Peyer's patch (tissue), 4 donors: ENCODE results near the gene FKBP15. TPM values are rescaled to one million over a fixed set of nuclear protein-coding genes. Genes with fewer than 3 reads are reported as not detected.

Experiments used
- DNase-seq, 3 donors: peaks; one replicate each; pipeline ENCODE4 v3.0.0-alpha.2; 2017 to 2019
- H3K27ac ChIP-seq, 4 donors: fragments of 200-600 bp; sonication (generic); one replicate each; pipeline ENCODE4 v1.5.1; 2016 to 2019
- H3K27me3 ChIP-seq, 2 donors: fragments of 200-600 bp; sonication (generic); one replicate each; pipeline ENCODE4 v1.5.1; 2019
- H3K36me3 ChIP-seq, 3 donors: fragments of 200-600 bp; sonication (generic); one replicate each; pipeline ENCODE4 v1.5.1; 2016 to 2019
- H3K4me1 ChIP-seq, 4 donors: fragments of 200-600 bp; sonication (generic); one replicate each; pipeline ENCODE4 v1.5.1; 2016 to 2019
- H3K4me3 ChIP-seq, 4 donors: fragments of 200-600 bp; sonication (generic); 1 replicate in 3 of 4; 2 replicates in 1 of 4; pipeline ENCODE4 v1.5.1; 2016 to 2019; ENCODE audit warnings: mild to moderate bottlenecking in 1 of 4
- H3K9me3 ChIP-seq, 4 donors: fragments of 200-600 bp; sonication (generic); one replicate each; pipeline ENCODE4 v1.5.1; 2016 to 2019; ENCODE audit warnings: mild to moderate bottlenecking in 1 of 4
- POLR2A ChIP-seq, 2 donors: fragments of 450-650 bp; IDR thresholded peaks; one replicate each; pipeline ENCODE4 v1.5.1; 2017; ENCODE audit warnings: antibody characterized with exemption in 2 of 2, mild to moderate bottlenecking in 2 of 2, moderate library complexity in 2 of 2
- total RNA-seq, 4 donors: library from RNA; depleted of rRNA; stranded (reverse); fragments of >200 nt; gene quantifications; one replicate each; pipeline ENCODE4 v1.1.0, GENCODE V29; 2016
- TF ChIP-seq, protein P1 (sequence below), 6 experiments: fragments of 450-650 bp in 4 of 6; fragments of 200-600 bp in 2 of 6; sonication (generic) in 1 of 6; IDR thresholded peaks; one replicate each; pipeline ENCODE4 v1.5.1; 2017 to 2019; ENCODE audit warnings: antibody characterized with exemption in 6 of 6, mild to moderate bottlenecking in 3 of 6, moderate library complexity in 1 of 6

Gene FKBP15
- total RNA-seq, 4 donors from 2014 or later = 25.9 to 44.6 (median 32.5) TPM

DNA sequence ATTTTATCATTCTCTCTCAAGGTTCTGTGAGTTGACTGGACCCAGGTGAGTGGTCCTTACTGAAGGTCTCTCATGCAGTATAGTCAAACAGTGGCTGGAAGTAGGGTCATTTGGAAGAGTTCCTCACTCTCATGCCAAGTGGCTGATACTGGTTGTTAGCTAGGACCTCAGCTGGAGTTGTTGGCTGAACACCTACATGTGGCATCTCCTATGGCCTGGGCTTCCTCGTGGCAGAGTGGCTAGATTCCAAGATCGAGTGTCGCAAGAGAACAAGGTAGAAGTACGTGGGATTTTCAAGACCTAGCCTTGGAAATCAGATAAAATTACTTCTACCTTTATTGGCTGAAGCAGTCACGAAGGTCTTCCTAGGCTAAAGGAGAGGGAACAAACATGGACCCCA, 62.6 kb downstream of the FKBP15 start:
- TF ChIP-seq POLR2A (IDR thresholded peaks at IDR 0.05) = no peak
- TF ChIP-seq, protein P1, sequence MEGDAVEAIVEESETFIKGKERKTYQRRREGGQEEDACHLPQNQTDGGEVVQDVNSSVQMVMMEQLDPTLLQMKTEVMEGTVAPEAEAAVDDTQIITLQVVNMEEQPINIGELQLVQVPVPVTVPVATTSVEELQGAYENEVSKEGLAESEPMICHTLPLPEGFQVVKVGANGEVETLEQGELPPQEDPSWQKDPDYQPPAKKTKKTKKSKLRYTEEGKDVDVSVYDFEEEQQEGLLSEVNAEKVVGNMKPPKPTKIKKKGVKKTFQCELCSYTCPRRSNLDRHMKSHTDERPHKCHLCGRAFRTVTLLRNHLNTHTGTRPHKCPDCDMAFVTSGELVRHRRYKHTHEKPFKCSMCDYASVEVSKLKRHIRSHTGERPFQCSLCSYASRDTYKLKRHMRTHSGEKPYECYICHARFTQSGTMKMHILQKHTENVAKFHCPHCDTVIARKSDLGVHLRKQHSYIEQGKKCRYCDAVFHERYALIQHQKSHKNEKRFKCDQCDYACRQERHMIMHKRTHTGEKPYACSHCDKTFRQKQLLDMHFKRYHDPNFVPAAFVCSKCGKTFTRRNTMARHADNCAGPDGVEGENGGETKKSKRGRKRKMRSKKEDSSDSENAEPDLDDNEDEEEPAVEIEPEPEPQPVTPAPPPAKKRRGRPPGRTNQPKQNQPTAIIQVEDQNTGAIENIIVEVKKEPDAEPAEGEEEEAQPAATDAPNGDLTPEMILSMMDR (IDR thresholded peaks at IDR 0.05) = no peak
- Histone ChIP-seq H3K36me3 (peaks cover 0 to 56% (median 0%) of the 10 kb centered on the region in 3 donors), H3K4me1 (peaks cover 0 to 3% (median 0%) of the 10 kb centered on the region in 4 donors), H3K27ac (no peak overlapping the region), H3K27me3 (no peaks in the 10 kb centered on the region), H3K9me3 (no peaks in the 10 kb centered on the region), H3K4me3 (no peak overlapping the region)
- no peak for DNase-seq

DNA sequence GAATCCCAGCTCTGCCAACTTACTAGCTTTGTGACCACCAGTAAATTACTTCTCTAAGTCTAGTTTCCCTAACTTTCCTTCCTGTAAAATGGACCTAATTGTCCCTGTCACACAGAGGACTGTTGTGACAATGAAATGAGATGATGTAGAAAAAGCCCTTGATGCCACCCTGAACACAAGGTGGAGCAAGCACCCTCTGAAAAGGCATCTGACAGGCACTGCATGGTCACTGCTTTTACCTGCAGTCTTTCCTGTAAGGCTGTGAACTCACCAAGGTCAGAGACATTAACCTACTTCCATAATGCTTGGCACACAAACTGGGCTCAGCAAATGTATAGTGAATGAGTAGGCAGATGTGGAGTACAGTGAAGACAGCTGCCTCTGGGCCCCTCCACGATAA, 64.2 kb downstream of the FKBP15 start:
- Histone ChIP-seq H3K27me3 (no peaks in the 10 kb centered on the region), H3K36me3 (peaks cover 0 to 42% (median 0%) of the 10 kb centered on the region in 3 donors), H3K4me1 (peaks cover 0 to 3% (median 0%) of the 10 kb centered on the region in 4 donors), H3K4me3 (no peak overlapping the region), H3K9me3 (no peaks in the 10 kb centered on the region), H3K27ac (no peak overlapping the region)
- TF ChIP-seq POLR2A (IDR thresholded peaks at IDR 0.05) = no peak
- TF ChIP-seq, protein P1 (IDR thresholded peaks at IDR 0.05) = no peak
- DNase-seq = no peak

DNA sequence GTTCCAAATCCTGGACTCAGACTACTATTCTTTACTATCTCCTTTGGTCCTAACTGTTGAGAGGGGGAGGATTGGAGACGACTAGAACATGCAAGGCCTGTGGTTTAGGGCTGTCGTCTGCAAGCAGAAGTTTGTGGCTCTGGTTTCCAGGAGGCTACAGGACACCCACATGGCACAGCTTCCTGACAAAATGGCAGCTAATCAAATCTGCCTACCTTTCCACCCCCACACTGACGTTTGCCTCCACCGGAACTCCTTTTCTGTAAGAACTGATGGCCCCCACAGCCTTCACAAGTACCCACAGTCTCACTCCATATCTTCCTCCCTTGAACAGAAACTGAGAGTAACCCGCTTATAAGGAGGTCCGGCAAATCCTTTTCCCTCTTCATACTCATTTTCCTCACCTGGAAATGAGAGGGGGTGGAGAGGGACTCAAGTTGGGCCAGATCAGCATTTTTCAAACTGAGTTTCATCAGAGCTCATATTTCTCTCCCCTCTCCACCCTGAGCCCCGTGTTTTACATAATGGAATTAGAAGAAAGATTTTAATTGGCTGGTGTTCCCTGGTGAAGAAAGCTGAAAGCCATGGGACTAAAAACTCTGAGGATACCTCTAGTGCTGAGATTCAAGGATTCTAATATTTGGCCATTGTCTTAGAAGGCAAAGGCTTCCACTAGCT, 65.0 kb downstream of the FKBP15 start:
- peak in 1 of 3 donors; percentile 23 for DNase-seq
- no peak overlapping the region for H3K27ac ChIP-seq
- H3K4me3 ChIP-seq = no peak overlapping the region
- peaks cover 0 to 34% (median 0%) of the 10 kb centered on the region in 3 donors for H3K36me3 ChIP-seq
- no peaks in the 10 kb centered on the region for H3K27me3 ChIP-seq
- TF ChIP-seq POLR2A (IDR thresholded peaks at IDR 0.05) = no peak
- TF ChIP-seq, protein P1 (IDR thresholded peaks at IDR 0.05) = no peak
- no peaks in the 10 kb centered on the region for H3K9me3 ChIP-seq
- peaks cover 0 to 3% (median 0%) of the 10 kb centered on the region in 4 donors for H3K4me1 ChIP-seq

DNA sequence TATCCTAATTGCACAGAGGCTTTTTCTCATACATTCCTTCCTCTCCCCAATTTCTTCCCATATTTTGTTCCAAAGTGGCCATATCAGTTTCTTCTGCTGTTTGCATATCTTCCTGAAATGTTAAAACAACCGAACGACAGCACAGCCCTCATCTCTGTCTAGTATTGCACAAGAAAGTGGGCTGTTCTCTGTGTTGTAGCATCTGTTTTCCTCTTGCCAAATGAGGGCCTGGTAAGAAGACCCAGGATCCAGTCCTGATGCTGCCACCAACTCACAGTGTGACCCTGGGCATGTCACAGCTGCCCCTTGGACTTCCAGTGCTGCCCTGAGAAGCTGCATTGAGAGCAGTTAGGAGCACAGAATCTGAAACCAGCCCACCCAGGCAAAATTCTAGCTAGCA, 66.1 kb downstream of the FKBP15 start:
- Histone ChIP-seq H3K27me3 (no peaks in the 10 kb centered on the region), H3K36me3 (peaks cover 0 to 25% (median 0%) of the 10 kb centered on the region in 3 donors), H3K4me1 (peaks cover 0 to 6% (median 2%) of the 10 kb centered on the region in 4 donors), H3K4me3 (no peak overlapping the region), H3K27ac (peak overlapping the region in 1 of 4 donors; percentile 10), H3K9me3 (no peaks in the 10 kb centered on the region)
- TF ChIP-seq, protein P1 (IDR thresholded peaks at IDR 0.05) = no peak
- no peak for TF ChIP-seq POLR2A (IDR thresholded peaks at IDR 0.05)
- no peak for DNase-seq

DNA sequence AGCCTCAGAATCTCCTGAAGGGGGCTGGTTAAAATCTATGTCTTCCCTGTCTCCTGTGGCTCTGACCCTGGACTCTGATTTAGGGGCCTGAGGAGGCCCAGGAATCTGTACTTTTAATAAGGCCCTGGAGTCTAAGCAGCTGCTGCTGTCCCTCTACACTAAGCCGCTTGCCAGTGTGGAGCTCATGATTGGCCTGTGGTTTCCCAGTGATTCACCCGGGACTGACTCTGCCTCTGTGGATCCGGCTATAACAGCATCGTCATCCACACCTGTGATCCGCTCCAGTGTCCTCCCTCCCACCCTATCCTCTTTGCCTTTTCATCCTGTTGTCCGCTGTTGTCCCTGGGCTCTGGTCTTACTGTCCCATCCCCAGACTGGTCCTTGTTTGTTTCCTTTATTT, 66.6 kb downstream of the FKBP15 start:
- peak overlapping the region in 1 of 4 donors; percentile 10 for H3K27ac ChIP-seq
- no peak for DNase-seq
- no peak overlapping the region for H3K4me3 ChIP-seq

More for the DNA sequence above, 66.6 kb downstream of the FKBP15 start:
- Histone ChIP-seq H3K27me3 (no peaks in the 10 kb centered on the region), H3K4me1 (peaks cover 0 to 6% (median 2%) of the 10 kb centered on the region in 4 donors), H3K36me3 (peaks cover 0 to 20% (median 0%) of the 10 kb centered on the region in 3 donors), H3K9me3 (no peaks in the 10 kb centered on the region)
- TF ChIP-seq POLR2A (IDR thresholded peaks at IDR 0.05) = no peak
- TF ChIP-seq, protein P1 (IDR thresholded peaks at IDR 0.05) = no peak
